AG09319 (cell line): ENCODE data around the gene ABCC1.

Experiments used
- DNase-seq: peaks from one replicate; pipeline ENCODE4 v3.0.0-alpha.2; 2010; ENCODE audit warnings: low read depth; ENCODE audit errors: extremely low read depth
- CTCF ChIP-seq: IDR thresholded peaks from 2 replicates; pipeline ENCODE4 v1.5.1; 2011; ENCODE audit warnings: low read depth, mild to moderate bottlenecking, inconsistent platforms, low read length, moderate library complexity

The ABCC1 gene

DNA sequence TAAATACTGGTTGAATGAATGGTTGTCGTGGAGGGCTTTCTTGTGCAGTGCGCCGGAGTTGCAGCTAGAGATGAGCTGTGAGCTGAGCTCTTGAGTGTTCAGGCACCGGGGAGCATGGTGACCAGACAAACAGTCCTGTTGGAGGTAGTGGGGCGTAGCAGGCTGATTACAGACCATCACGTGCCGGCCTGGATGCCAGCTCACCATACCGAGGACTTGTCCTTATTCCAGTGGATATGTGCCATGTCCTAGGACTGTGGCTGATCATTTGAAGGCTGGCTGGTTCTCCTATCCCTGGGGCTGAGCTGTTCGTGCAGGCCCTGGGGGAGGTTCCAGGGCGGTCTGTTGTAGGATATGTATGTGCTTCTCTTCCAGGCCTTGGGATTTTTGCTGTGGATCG is 60.0 kb downstream of the ABCC1 start:
- TF ChIP-seq CTCF, result no peak

GRCh38 chr16:16010194-16010593 is 60.8 kb downstream of the ABCC1 start:
- TF ChIP-seq CTCF, result no peak
- DNase-seq, result no peak

More for the DNA sequence above, 60.0 kb downstream of the ABCC1 start:
- DNase-seq, result no peak

DNA sequence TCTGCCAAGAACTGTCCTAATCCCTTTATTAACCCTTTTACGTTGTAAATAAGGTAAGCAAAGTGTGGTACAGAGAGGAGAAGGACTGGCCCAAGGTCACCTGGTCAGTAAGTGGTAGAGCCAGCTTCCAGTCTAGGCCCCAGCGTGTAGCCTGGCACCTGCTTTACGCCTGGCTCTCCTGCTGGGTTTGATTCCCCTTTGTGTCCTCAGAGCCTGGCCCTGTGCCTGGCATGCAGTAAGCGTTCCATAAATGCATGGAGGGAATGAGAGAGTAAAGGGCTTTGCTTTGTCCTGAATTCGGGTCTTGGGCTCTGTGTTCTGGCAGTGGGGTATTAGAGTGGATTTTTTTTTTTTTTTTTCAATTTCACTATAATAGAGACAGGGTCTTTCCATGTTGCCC is 62.7 kb downstream of the ABCC1 start:
- no peak for DNase-seq
- no peak for TF ChIP-seq CTCF

DNA sequence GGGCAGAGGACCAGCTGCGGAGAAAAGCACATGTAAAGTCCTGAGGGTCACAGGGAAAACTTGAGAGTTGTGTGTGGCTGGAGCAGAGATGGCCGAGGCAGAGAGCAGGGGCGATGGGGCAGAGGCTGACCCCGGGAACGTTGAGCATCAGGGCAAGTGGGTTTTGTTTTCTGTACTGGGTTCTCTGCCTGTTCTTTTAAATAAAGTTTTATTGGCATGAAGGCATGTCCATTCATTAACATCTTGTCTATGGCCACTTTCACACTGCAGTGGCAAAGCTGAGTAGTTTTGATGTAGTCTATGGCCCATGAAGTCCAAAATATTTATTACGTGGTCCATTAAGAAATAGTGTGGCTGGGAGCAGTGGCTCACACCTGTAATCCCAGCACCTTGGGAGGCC is 64.4 kb downstream of the ABCC1 start:
- no peak for DNase-seq
- TF ChIP-seq CTCF, result no peak

GRCh38 chr16:16014329-16015224 is 65.2 kb downstream of the ABCC1 start:
- DNase-seq, result no peak
- TF ChIP-seq CTCF, result no peak

DNA sequence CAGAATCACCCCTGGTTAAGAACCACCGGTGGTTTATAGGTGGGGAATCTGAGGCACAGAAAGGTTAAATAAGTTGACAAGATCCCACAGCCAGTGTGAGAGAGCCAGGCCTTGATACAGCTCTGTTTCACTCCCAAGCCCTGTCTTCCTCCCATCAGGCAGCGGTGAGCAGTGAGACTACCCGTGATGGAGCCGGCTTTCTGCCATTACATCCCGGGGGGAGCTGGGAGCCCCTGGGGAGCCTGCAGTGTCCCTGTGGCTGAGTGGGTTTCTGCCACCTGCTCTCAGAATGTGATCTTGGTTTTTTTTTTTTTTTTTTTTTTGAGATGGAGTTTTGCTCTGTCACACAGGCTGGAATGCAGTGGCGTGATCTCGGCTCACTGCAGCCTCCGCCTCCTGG is 66.4 kb downstream of the ABCC1 start:
- no peak for TF ChIP-seq CTCF
- DNase-seq, result no peak

GRCh38 chr16:16016388-16016964 is 67.1 kb downstream of the ABCC1 start:
- no peak for DNase-seq

More at GRCh38 chr16:16016388-16016964, 67.1 kb downstream of the ABCC1 start:
- no peak for TF ChIP-seq CTCF
